Caco-2 (cell line): ENCODE data around the gene CMTR1. TPM values are rescaled to one million over a fixed set of nuclear protein-coding genes. Genes with fewer than 3 reads are reported as not detected.
A peak's percentile ranks its signal among the peaks of the same experiment; 100 is the strongest.

ENCODE experiments used
- BruUV-seq: library from RNA; stranded (reverse); fragments of 400-500 nt; replicated peaks from 2 replicates; lab custom pipeline; 2021; lab: Mats Ljungman, UMichigan
- CTCF ChIA-PET: fragments of 300-600 bp; sonication (Branson Sonifier 250); formaldehyde crosslinking; loops from one replicate; lab custom pipeline; 2022; ENCODE audit warnings: antibody characterized with exemption; lab: Charles Lee
- POLR2A ChIA-PET: fragments of 300-600 bp; sonication (Branson Sonifier 250); formaldehyde crosslinking; loops from one replicate; lab custom pipeline; 2022; ENCODE audit warnings: antibody characterized with exemption; lab: Charles Lee
- DNase-seq, 2 experiments: peaks; one replicate each; pipeline versions ENCODE4 v3.0.0 to v3.0.0-alpha.2; 2020 to 2022
- H3K27me3 ChIP-seq: replicated peaks from 2 replicates; pipeline ENCODE4 v1.6.0; 2011; ENCODE audit warnings: low read length; ENCODE audit not compliant: control insufficient read depth, insufficient read depth
- H3K36me3 ChIP-seq: 2 replicates; pipeline ENCODE4 v1.5.1; 2011; ENCODE audit warnings: low read length; ENCODE audit not compliant: control insufficient read depth, insufficient read depth
- H3K4me1 ChIP-seq: fragments of 250-450 bp; sonication (Bioruptor Pico); 2 replicates; pipeline ENCODE4 v1.5.1; 2020; ENCODE audit warnings: mild to moderate bottlenecking
- H3K4me3 ChIP-seq: 2 replicates; pipeline ENCODE4 v1.5.1; 2011; ENCODE audit warnings: low read depth, mild to moderate bottlenecking, control low read depth, low read length
- H3K9me3 ChIP-seq: fragments of 250-450 bp; sonication (Bioruptor Pico); 2 replicates; pipeline ENCODE4 v1.5.1; 2020; ENCODE audit warnings: mild to moderate bottlenecking, moderate library complexity
- H3K27ac Mint-ChIP-seq: one replicate; pipeline ENCODE4 v1.8.0; 2022; ENCODE audit warnings: mixed read lengths; ENCODE audit not compliant: unreplicated experiment
- H3K27me3 Mint-ChIP-seq: one replicate; pipeline ENCODE4 v1.8.0; 2022; ENCODE audit warnings: mixed read lengths; ENCODE audit not compliant: insufficient read depth, unreplicated experiment
- H3K36me3 Mint-ChIP-seq: one replicate; pipeline ENCODE4 v1.8.0; 2022; ENCODE audit warnings: mild to moderate bottlenecking, mixed read lengths; ENCODE audit not compliant: insufficient read depth, unreplicated experiment
- H3K4me1 Mint-ChIP-seq: one replicate; pipeline ENCODE4 v1.8.0; 2022; ENCODE audit warnings: low read depth, mixed read lengths; ENCODE audit not compliant: unreplicated experiment
- H3K4me3 Mint-ChIP-seq: one replicate; pipeline ENCODE4 v1.8.0; 2022; ENCODE audit warnings: mild to moderate bottlenecking, moderate library complexity, mixed read lengths; ENCODE audit not compliant: unreplicated experiment
- H3K9me3 Mint-ChIP-seq: one replicate; pipeline ENCODE4 v1.8.0; 2022; ENCODE audit warnings: mixed read lengths; ENCODE audit not compliant: unreplicated experiment
- intact Hi-C: fragments of 100-400 bp; cut with micrococcal nuclease; formaldehyde crosslinking; loops from one replicate; pipeline ENCODE4 v1.10.0; 2022; ENCODE audit not compliant: unreplicated experiment
- total RNA-seq: library from RNA; stranded (reverse); gene quantifications from 2 replicates; pipeline ENCODE4 v1.2.3, GENCODE V29; 2022
- TF ChIP-seq, protein P1 (sequence below), 2 experiments: fragments of 200-600 bp in 1 of 2; IDR thresholded peaks; 1 replicate in 1 of 2; 2 replicates in 1 of 2; pipeline versions ENCODE4 v1.5.1 to v1.8.0; 2011 to 2022; ENCODE audit warnings: antibody characterized with exemption in 1 of 2, control low read depth in 1 of 2, inconsistent platforms in 1 of 2, low read depth in 1 of 2, low read length in 1 of 2, mild to moderate bottlenecking in 1 of 2, moderate library complexity in 1 of 2; ENCODE audit not compliant: insufficient read depth in 1 of 2, severe bottlenecking in 1 of 2, unreplicated experiment in 1 of 2

The CMTR1 gene
- total RNA-seq, 1 experiment from 2014 or later, result 40.8 TPM

DNA sequence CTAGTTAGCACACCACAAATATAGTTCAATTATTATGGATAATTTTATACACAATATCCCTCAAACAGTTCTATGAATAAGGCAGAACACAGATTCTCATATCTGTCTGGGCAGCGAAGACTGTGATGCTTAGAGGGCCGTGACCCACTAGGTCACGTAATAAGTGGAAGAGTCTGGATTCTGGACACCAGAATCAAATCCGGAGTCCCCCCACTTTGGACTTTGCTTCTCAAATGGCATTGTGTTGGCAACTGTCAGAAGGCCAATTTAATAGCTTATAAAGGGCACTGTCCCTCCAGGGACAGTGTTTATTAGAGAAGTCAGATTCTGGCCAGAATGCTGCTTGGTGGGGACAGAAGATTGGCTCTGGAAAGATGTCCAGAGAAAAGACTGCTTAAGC, 73.5 kb downstream of the CMTR1 start:
- ChIA-PET POLR2A (interaction anchor here (0.5 kb wide), 1 partner anchor 222 kb away, joined by 11 read pairs; no protein-coding TSS in a partner anchor), CTCF (no interaction called here)
- Histone ChIP-seq H3K4me1 (peaks cover 56% of the 10 kb centered on the region), H3K36me3 (no peaks in the 10 kb centered on the region), H3K4me3 (no peak overlapping the region), H3K27me3 (no peaks in the 10 kb centered on the region), H3K9me3 (no peaks in the 10 kb centered on the region)
- TF ChIP-seq, protein P1, sequence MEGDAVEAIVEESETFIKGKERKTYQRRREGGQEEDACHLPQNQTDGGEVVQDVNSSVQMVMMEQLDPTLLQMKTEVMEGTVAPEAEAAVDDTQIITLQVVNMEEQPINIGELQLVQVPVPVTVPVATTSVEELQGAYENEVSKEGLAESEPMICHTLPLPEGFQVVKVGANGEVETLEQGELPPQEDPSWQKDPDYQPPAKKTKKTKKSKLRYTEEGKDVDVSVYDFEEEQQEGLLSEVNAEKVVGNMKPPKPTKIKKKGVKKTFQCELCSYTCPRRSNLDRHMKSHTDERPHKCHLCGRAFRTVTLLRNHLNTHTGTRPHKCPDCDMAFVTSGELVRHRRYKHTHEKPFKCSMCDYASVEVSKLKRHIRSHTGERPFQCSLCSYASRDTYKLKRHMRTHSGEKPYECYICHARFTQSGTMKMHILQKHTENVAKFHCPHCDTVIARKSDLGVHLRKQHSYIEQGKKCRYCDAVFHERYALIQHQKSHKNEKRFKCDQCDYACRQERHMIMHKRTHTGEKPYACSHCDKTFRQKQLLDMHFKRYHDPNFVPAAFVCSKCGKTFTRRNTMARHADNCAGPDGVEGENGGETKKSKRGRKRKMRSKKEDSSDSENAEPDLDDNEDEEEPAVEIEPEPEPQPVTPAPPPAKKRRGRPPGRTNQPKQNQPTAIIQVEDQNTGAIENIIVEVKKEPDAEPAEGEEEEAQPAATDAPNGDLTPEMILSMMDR (IDR thresholded peaks at IDR 0.05; ENCODE audit: insufficient read depth in 1 of 2, low read depth in 1 of 2, low read length in 1 of 2, severe bottlenecking in 1 of 2, unreplicated experiment in 1 of 2), result no peak
- intact Hi-C loops, result no loop called here
- TSS peak; percentile 47 for BruUV-seq
- DNase-seq, result no peak
- H3K27ac Mint-ChIP-seq, result no peak overlapping the region
- H3K4me1 Mint-ChIP-seq, result peaks cover 30% of the 10 kb centered on the region
- peak overlapping the region; percentile 37 for H3K4me3 Mint-ChIP-seq
- H3K9me3 Mint-ChIP-seq, result no peaks in the 10 kb centered on the region
- no peaks in the 10 kb centered on the region for H3K36me3 Mint-ChIP-seq
- no peaks in the 10 kb centered on the region for H3K27me3 Mint-ChIP-seq

DNA sequence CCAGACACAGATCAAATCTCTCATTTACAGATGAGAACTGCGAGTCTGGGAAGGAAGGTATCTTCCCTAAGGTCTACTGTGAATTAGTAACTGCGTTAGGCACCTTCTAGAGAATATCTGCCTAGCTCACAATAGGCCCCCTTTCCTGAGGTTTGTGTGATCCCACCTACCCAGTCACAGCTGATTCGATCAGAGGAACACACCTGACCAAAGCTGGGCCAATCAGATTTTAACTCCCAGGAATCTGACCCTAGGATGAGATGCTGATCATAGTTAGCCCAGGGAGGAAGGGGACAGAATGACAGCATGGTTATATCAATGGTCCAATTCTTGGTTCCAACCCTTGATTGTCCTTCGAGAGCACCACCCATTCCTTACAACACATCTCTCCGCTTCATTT, 74.1 kb downstream of the CMTR1 start:
- no TSS peak for BruUV-seq
- peak in 1 of 2 experiments; percentile 33 for DNase-seq
- peak overlapping the region; percentile 37 for H3K4me3 Mint-ChIP-seq
- POLR2A ChIA-PET, result interaction anchor here (0.5 kb wide), 1 partner anchor 222 kb away, joined by 11 read pairs; no protein-coding TSS in a partner anchor
- Histone ChIP-seq H3K4me3 (peak overlapping the region; percentile 21; the same call in 1 of the 2 replicates), H3K9me3 (no peaks in the 10 kb centered on the region), H3K27me3 (no peaks in the 10 kb centered on the region), H3K4me1 (peaks cover 56% of the 10 kb centered on the region), H3K36me3 (no peaks in the 10 kb centered on the region)
- H3K36me3 Mint-ChIP-seq, result no peaks in the 10 kb centered on the region
- H3K27ac Mint-ChIP-seq, result no peak overlapping the region
- TF ChIP-seq, protein P1 (IDR thresholded peaks at IDR 0.05; ENCODE audit: insufficient read depth in 1 of 2, low read depth in 1 of 2, low read length in 1 of 2, severe bottlenecking in 1 of 2, unreplicated experiment in 1 of 2), result no peak
- H3K4me1 Mint-ChIP-seq, result peaks cover 31% of the 10 kb centered on the region
- no peaks in the 10 kb centered on the region for H3K9me3 Mint-ChIP-seq
- CTCF ChIA-PET, result no interaction called here
- no peaks in the 10 kb centered on the region for H3K27me3 Mint-ChIP-seq
- intact Hi-C loops, result no loop called here

DNA sequence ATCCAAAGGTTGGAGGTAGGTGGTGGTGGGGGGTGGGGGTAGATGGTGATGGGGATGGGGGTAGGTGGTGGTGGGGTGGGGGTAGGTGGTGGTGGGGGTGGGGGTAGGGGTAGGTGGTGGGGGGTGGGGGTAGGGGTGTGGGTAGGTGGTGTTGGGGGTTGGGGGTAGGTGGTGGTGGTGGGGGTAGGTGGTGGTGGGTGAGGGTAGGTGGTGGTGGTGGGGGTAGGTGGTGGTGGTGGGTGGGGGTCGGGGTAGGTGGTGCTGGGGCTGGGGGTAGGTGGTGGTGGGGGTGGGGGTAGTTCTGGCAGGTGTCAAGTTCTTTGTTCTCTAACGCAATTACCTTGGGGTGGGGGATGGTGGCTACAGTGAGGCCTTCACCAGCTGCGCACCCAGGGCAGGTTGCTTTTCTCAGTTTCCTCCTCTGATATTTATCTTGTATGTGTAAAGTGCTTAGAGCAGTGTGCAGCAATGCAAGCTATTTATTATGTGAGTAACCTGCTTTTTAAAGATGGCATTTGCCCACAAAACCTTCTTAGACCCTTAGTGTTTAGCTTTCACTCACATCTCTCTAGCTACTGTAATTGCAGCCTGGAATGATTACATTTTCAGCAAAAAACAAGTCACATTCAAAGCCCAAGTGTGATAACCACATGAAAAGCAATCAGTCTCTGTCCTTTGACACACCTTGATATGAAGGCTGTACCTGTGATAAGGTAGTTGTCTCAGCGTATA, 74.8 kb downstream of the CMTR1 start:
- H3K27me3 Mint-ChIP-seq, result no peaks in the 10 kb centered on the region
- CTCF ChIA-PET, result interaction anchor here (1.0 to 1.2 kb wide), 2 partner anchors 8 to 58 kb away, joined by 5 read pairs; partner anchors contain the start of gene CCDC167
- peak overlapping the region; percentile 21 for H3K4me3 ChIP-seq
- H3K36me3 Mint-ChIP-seq, result no peaks in the 10 kb centered on the region
- POLR2A ChIA-PET, result interaction anchor here (1.0 to 1.1 kb wide), 2 partner anchors 8 to 1196 kb away, joined by 4 to 11 read pairs; partner anchors contain the start of gene CCDC167
- H3K4me3 Mint-ChIP-seq, result peak overlapping the region; percentile 48
- peaks cover 53% of the 10 kb centered on the region for H3K4me1 ChIP-seq
- TF ChIP-seq, protein P1 (IDR thresholded peaks at IDR 0.05; ENCODE audit: insufficient read depth in 1 of 2, low read depth in 1 of 2, low read length in 1 of 2, severe bottlenecking in 1 of 2, unreplicated experiment in 1 of 2), result no peak
- intact Hi-C loops, result loop anchor here (1.0 kb wide), 1 partner anchor 9 kb away; the partner anchor contains the start of gene CCDC167
- H3K27ac Mint-ChIP-seq, result peak overlapping the region; percentile 53
- DNase-seq, result peak; percentile 65 to 77
- H3K4me1 Mint-ChIP-seq, result peaks cover 35% of the 10 kb centered on the region
- no TSS peak for BruUV-seq
- H3K36me3 ChIP-seq, result no peaks in the 10 kb centered on the region
- H3K9me3 Mint-ChIP-seq, result no peaks in the 10 kb centered on the region
- H3K9me3 ChIP-seq, result no peaks in the 10 kb centered on the region
- no peaks in the 10 kb centered on the region for H3K27me3 ChIP-seq
